K562 (cell line): Measurements from ENCODE around the gene CCDC9B. TPM values are rescaled to one million over a fixed set of nuclear protein-coding genes. Genes with fewer than 3 reads are reported as not detected.

Experiments
- ARID3A ChIP-seq: IDR thresholded peaks from 2 replicates; pipeline ENCODE4 v1.6.1; 2012; ENCODE audit warnings: low read depth, low read length, improper control_type of control experiment, borderline replicate concordance
- BCLAF1 ChIP-seq, 2 experiments: fragments of 450-650 bp in 1 of 2; IDR thresholded peaks; 2 replicates each; pipeline ENCODE4 v1.6.1; 2011 to 2017; ENCODE audit warnings: low read depth in 2 of 2, antibody characterized with exemption in 1 of 2, borderline replicate concordance in 1 of 2, low read length in 1 of 2, mild to moderate bottlenecking in 1 of 2, mixed read lengths in 1 of 2; ENCODE audit not compliant: control insufficient read depth in 1 of 2
- ELF1 ChIP-seq: fragments of 200-800 bp; sonication (Bioruptor generic); IDR thresholded peaks from 2 replicates; pipeline ENCODE4 v1.6.1; 2016; ENCODE audit warnings: missing genetic modification characterization, missing compliant biosample characterization
- ETV5 ChIP-seq: sonication (generic); formaldehyde crosslinking; IDR thresholded peaks from 2 replicates; pipeline ENCODE4 v1.4.0; 2020; ENCODE audit warnings: low read depth, mild to moderate bottlenecking, missing genetic modification reagents
- GTF2B ChIP-seq: IDR thresholded peaks from 2 replicates; pipeline ENCODE4 v1.6.1; 2011; ENCODE audit not compliant: insufficient read length; ENCODE audit errors: extremely low read depth
- HNRNPL ChIP-seq: fragments of 200-400 bp; formaldehyde crosslinking; IDR thresholded peaks from 2 replicates; pipeline ENCODE4 v1.6.1; 2017; ENCODE audit warnings: low read depth, mild to moderate bottlenecking, low read length
- JUN ChIP-seq, 2 experiments: sonication (generic) in 1 of 2; formaldehyde crosslinking in 1 of 2; IDR thresholded peaks; 2 replicates each; pipeline versions ENCODE4 v1.6.1 to v1.8.0; 2012 to 2022; ENCODE audit warnings: borderline replicate concordance in 2 of 2, mild to moderate bottlenecking in 2 of 2, improper control_type of control experiment in 1 of 2, low read depth in 1 of 2, low read length in 1 of 2, missing genetic modification reagents in 1 of 2
- JUNB ChIP-seq: fragments of 450-650 bp; formaldehyde crosslinking; conservative IDR thresholded peaks from 2 replicates; pipeline ENCODE4 v1.4.0; 2020; ENCODE audit warnings: mild to moderate bottlenecking
- KDM2B ChIP-seq: fragments of 250-450 bp; sonication (Bioruptor Pico); IDR thresholded peaks from 2 replicates; pipeline ENCODE4 v1.8.0; 2021; ENCODE audit warnings: mild to moderate bottlenecking, moderate library complexity
- KLF13 ChIP-seq: fragments of 450-650 bp; IDR thresholded peaks from 2 replicates; pipeline ENCODE4 v1.6.1; 2016; ENCODE audit warnings: missing genetic modification characterization, low read depth, mild to moderate bottlenecking, missing compliant biosample characterization, moderate library complexity, borderline replicate concordance
- MYC ChIP-seq, 2 experiments: fragments of 250-450 bp in 1 of 2; sonication (Bioruptor Pico) in 1 of 2; IDR thresholded peaks; 2 replicates each; pipeline versions ENCODE4 v1.5.1 to v1.6.1; 2012 to 2021; ENCODE audit warnings: low read depth in 2 of 2, borderline replicate concordance in 1 of 2, improper control_type of control experiment in 1 of 2, low read length in 1 of 2, mild to moderate bottlenecking in 1 of 2, moderate library complexity in 1 of 2
- SIN3B ChIP-seq: fragments of 450-650 bp; IDR thresholded peaks from 2 replicates; pipeline ENCODE4 v1.6.1; 2017; ENCODE audit warnings: low read depth, mild to moderate bottlenecking, moderate library complexity
- SMAD4 ChIP-seq: fragments of 250-450 bp; sonication (Bioruptor Pico); conservative IDR thresholded peaks from 2 replicates; pipeline ENCODE4 v1.8.0; 2021; ENCODE audit warnings: inconsistent platforms, mild to moderate bottlenecking, moderate library complexity
- TEAD1 ChIP-seq, 2 experiments: fragments of 450-650 bp in 1 of 2; sonication (generic) in 1 of 2; formaldehyde crosslinking; IDR thresholded peaks; 2 replicates each; pipeline versions ENCODE4 v1.4.0 to v1.8.0; 2020 to 2022; ENCODE audit warnings: mild to moderate bottlenecking in 2 of 2, missing genetic modification reagents in 1 of 2
- TGIF2 ChIP-seq: sonication (generic); formaldehyde crosslinking; IDR thresholded peaks from 2 replicates; pipeline ENCODE4 v1.8.1; 2022; ENCODE audit warnings: mild to moderate bottlenecking, missing genetic modification reagents, moderate library complexity
- ZNF561 ChIP-seq: fragments of 450-650 bp; formaldehyde crosslinking; conservative IDR thresholded peaks from 2 replicates; pipeline ENCODE4 v1.4.0; 2020; ENCODE audit warnings: mild to moderate bottlenecking, moderate library complexity
- polyA plus RNA-seq, 8 experiments: library from polyadenylated mRNA; depleted of rRNA in 4 of 8; stranded (reverse) in 5 of 8; unstranded in 3 of 8; fragments of >200 nt; fragmentation: Nextera tagmentation in 2 of 8; fragmentation: Illumina TruSeq in 1 of 8; extraction: Ambion mirVana in 2 of 8; extraction: Trizol in 1 of 8; gene quantifications; 2 replicates each; pipeline versions ENCODE4 v1.2.1 to v1.2.3, GENCODE V29; 2011 to 2014; ENCODE audit warnings: inconsistent platforms in 1 of 8, missing spikeins in 1 of 8
- total RNA-seq, 7 experiments: library from RNA; depleted of rRNA in 6 of 7; stranded (reverse); fragments of >200 nt in 6 of 7; fragmentation: Illumina TruSeq in 2 of 7; extraction: Trizol in 2 of 7; gene quantifications; 2 replicates each; pipeline versions ENCODE4 v1.2.1 to v1.2.3, GENCODE V29; 2011 to 2021; ENCODE audit warnings: low replicate concordance in 1 of 7

CCDC9B gene
- total and polyA plus RNA-seq, 9 of the 15 experiments (the other 6 are each of a cell fraction or from before 2014, with no cell fraction given) = 0.01 to 0.47 (median 0.15) TPM; not detected in 1

- TF ChIP-seq BCLAF1 (IDR thresholded peaks at IDR 0.05; ENCODE audit: borderline replicate concordance in 1 of 2, control insufficient read depth in 1 of 2, low read depth in 2 of 2, low read length in 1 of 2) = peak in 1 of 2 experiments; percentile 71; a peak in 1 of 4 replicates
- TF ChIP-seq JUNB (CRISPR knock-in tag) = no peak
- 0 out of 2 replicates have a peak, but pooled peaks have one; percentile 22 for TF ChIP-seq KDM2B (CRISPR knock-in tag)
- no peak for TF ChIP-seq ZNF561 (CRISPR knock-in tag)
- no peak for TF ChIP-seq GTF2B
- peak; percentile 51; the same call in 1 of the 2 replicates for TF ChIP-seq SIN3B
- TF ChIP-seq TEAD1 (CRISPR knock-in tag; IDR thresholded peaks at IDR 0.05) = peak in 1 of 2 experiments; percentile 87; a peak in 1 of 4 replicates
- peak; percentile 26; the same call in 1 of the 2 replicates for TF ChIP-seq ARID3A
- TF ChIP-seq MYC (IDR thresholded peaks at IDR 0.05; ENCODE audit: low read depth, low read length) = peak; percentile 88
- no peak for TF ChIP-seq MYC (CRISPR knock-in tag; IDR thresholded peaks at IDR 0.05; ENCODE audit: borderline replicate concordance, low read depth)
- TF ChIP-seq JUN (IDR thresholded peaks at IDR 0.05; ENCODE audit: borderline replicate concordance, low read depth, low read length) = peak; percentile 40; the same call in 1 of the 2 replicates
- TF ChIP-seq JUN (CRISPR knock-in tag; IDR thresholded peaks at IDR 0.05; ENCODE audit: borderline replicate concordance) = no peak
- peak; percentile 83 for TF ChIP-seq ETV5 (CRISPR knock-in tag)
- TF ChIP-seq ELF1 (tag) = peak; percentile 61; the same call in 1 of the 2 replicates
- no peak for TF ChIP-seq TGIF2 (CRISPR knock-in tag)
- peak; percentile 80 for TF ChIP-seq SMAD4 (CRISPR knock-in tag)
- TF ChIP-seq KLF13 (tag) = peak; percentile 50; the same call in 1 of the 2 replicates
- TF ChIP-seq HNRNPL = peak; percentile 95
These were observed 27.2 kb upstream of the CCDC9B start (continued) for GRCh38 chr15:40367686-40368611.
